K562 (cell line): ENCODE results near the gene ICAM1. TPM values are rescaled to one million over a fixed set of nuclear protein-coding genes. Genes with fewer than 3 reads are reported as not detected.

Experiments used
- BCL6 ChIP-seq: fragments of 250-450 bp; sonication (Bioruptor Pico); IDR thresholded peaks from 2 replicates; pipeline ENCODE4 v1.4.0; 2020
- CEBPG ChIP-seq, 3 experiments: fragments of 200-800 bp in 1 of 3; sonication (Bioruptor generic) in 1 of 3; sonication (generic) in 1 of 3; formaldehyde crosslinking in 1 of 3; IDR thresholded peaks in 2 of 3; conservative IDR thresholded peaks in 1 of 3; 2 replicates each; pipeline versions ENCODE4 v1.6.1 to v1.8.0; 2016 to 2022; ENCODE audit warnings: missing compliant biosample characterization in 2 of 3, missing genetic modification characterization in 2 of 3, mild to moderate bottlenecking in 1 of 3, missing genetic modification reagents in 1 of 3
- DPF2 ChIP-seq: fragments of 450-650 bp; IDR thresholded peaks from 2 replicates; pipeline ENCODE4 v1.6.1; 2016
- EGR1 ChIP-seq: fragments of 450-650 bp; conservative IDR thresholded peaks from 2 replicates; pipeline ENCODE4 v1.6.1; 2017; ENCODE audit warnings: mild to moderate bottlenecking
- ETV5 ChIP-seq: sonication (generic); formaldehyde crosslinking; IDR thresholded peaks from 2 replicates; pipeline ENCODE4 v1.4.0; 2020; ENCODE audit warnings: low read depth, mild to moderate bottlenecking, missing genetic modification reagents
- HEY1 ChIP-seq: fragments of 250-450 bp; sonication (Bioruptor Pico); IDR thresholded peaks from 2 replicates; pipeline ENCODE4 v1.5.0; 2020; ENCODE audit warnings: mild to moderate bottlenecking, moderate library complexity, borderline replicate concordance
- KAT2B ChIP-seq: IDR thresholded peaks from one replicate; pipeline ENCODE4 v1.6.1; 2012; ENCODE audit warnings: low read depth, mild to moderate bottlenecking, control low read depth, inconsistent platforms, low read length, moderate library complexity
- KAT7 ChIP-seq: sonication (generic); formaldehyde crosslinking; IDR thresholded peaks from 2 replicates; pipeline ENCODE4 v1.8.0; 2022; ENCODE audit warnings: missing genetic modification reagents, mild to moderate bottlenecking, borderline replicate concordance
- KDM4B ChIP-seq, 2 experiments: fragments of 450-650 bp in 1 of 2; sonication (generic) in 1 of 2; IDR thresholded peaks; 2 replicates each; pipeline ENCODE4 v1.6.1; 2016 to 2017; ENCODE audit warnings: borderline replicate concordance in 2 of 2, antibody characterized with exemption in 1 of 2, low read depth in 1 of 2, mild to moderate bottlenecking in 1 of 2
- MCM2 ChIP-seq: fragments of 450-650 bp; IDR thresholded peaks from 2 replicates; pipeline ENCODE4 v1.6.1; 2017; ENCODE audit warnings: low read depth, mild to moderate bottlenecking
- MEF2D ChIP-seq: conservative IDR thresholded peaks from 2 replicates; pipeline ENCODE4 v1.6.1; 2016; ENCODE audit warnings: low read depth, missing genetic modification characterization, missing compliant biosample characterization
- POLR2A ChIP-seq: fragments of 450-650 bp; conservative IDR thresholded peaks from 2 replicates; pipeline ENCODE4 v1.6.1; 2016
- POLR2B ChIP-seq: fragments of 450-650 bp; IDR thresholded peaks from 2 replicates; pipeline ENCODE4 v1.6.1; 2018; ENCODE audit warnings: low read depth; ENCODE audit not compliant: partially characterized antibody
- SMAD2 ChIP-seq: fragments of 150-350 bp; IDR thresholded peaks from 2 replicates; pipeline ENCODE4 v1.6.1; 2014; ENCODE audit warnings: low read depth, mild to moderate bottlenecking, low read length
- XRCC3 ChIP-seq: fragments of 450-650 bp; IDR thresholded peaks from 2 replicates; pipeline ENCODE4 v1.6.1; 2017; ENCODE audit warnings: mild to moderate bottlenecking, moderate library complexity
- ZNF696 ChIP-seq: fragments of 250-450 bp; sonication (Bioruptor Pico); conservative IDR thresholded peaks from 2 replicates; pipeline ENCODE4 v1.4.0; 2020; ENCODE audit warnings: mild to moderate bottlenecking, moderate library complexity
- ZNF699 ChIP-seq: fragments of 250-450 bp; sonication (Bioruptor Pico); IDR thresholded peaks from 2 replicates; pipeline ENCODE4 v1.8.0; 2021; ENCODE audit warnings: mild to moderate bottlenecking, moderate library complexity; ENCODE audit not compliant: insufficient replicate concordance
- polyA plus RNA-seq, 8 experiments: library from polyadenylated mRNA; depleted of rRNA in 4 of 8; stranded (reverse) in 5 of 8; unstranded in 3 of 8; fragments of >200 nt; fragmentation: Nextera tagmentation in 2 of 8; fragmentation: Illumina TruSeq in 1 of 8; extraction: Ambion mirVana in 2 of 8; extraction: Trizol in 1 of 8; gene quantifications; 2 replicates each; pipeline versions ENCODE4 v1.2.1 to v1.2.3, GENCODE V29; 2011 to 2014; ENCODE audit warnings: inconsistent platforms in 1 of 8, missing spikeins in 1 of 8
- total RNA-seq, 7 experiments: library from RNA; depleted of rRNA in 6 of 7; stranded (reverse); fragments of >200 nt in 6 of 7; fragmentation: Illumina TruSeq in 2 of 7; extraction: Trizol in 2 of 7; gene quantifications; 2 replicates each; pipeline versions ENCODE4 v1.2.1 to v1.2.3, GENCODE V29; 2011 to 2021; ENCODE audit warnings: low replicate concordance in 1 of 7
- TF ChIP-seq, protein P1 (sequence below): fragments of 250-450 bp; sonication (Bioruptor Pico); IDR thresholded peaks from 2 replicates; pipeline ENCODE4 v1.8.0; 2022; ENCODE audit warnings: inconsistent platforms
- TF ChIP-seq, protein P2 (sequence below), 2 experiments: fragments of 250-450 bp in 1 of 2; fragments of 450-650 bp in 1 of 2; sonication (Bioruptor Pico) in 1 of 2; IDR thresholded peaks; 2 replicates each; pipeline versions ENCODE4 v1.6.1 to v1.8.0; 2016 to 2021; ENCODE audit warnings: mild to moderate bottlenecking in 2 of 2, moderate library complexity in 2 of 2, missing compliant biosample characterization in 1 of 2, missing genetic modification characterization in 1 of 2
- TF ChIP-seq, protein P3 (sequence below): fragments of 200-800 bp; sonication (Bioruptor generic); IDR thresholded peaks from 2 replicates; pipeline ENCODE4 v1.6.1; 2017; ENCODE audit warnings: missing genetic modification characterization, missing compliant biosample characterization
- TF ChIP-seq, protein P4 (sequence below): sonication (generic); formaldehyde crosslinking; IDR thresholded peaks from 2 replicates; pipeline ENCODE4 v1.8.0; 2022; ENCODE audit warnings: missing genetic modification reagents, mild to moderate bottlenecking, moderate library complexity, borderline replicate concordance
- TF ChIP-seq, protein P5 (sequence below): fragments of 200-800 bp; sonication (Bioruptor generic); IDR thresholded peaks from 2 replicates; pipeline ENCODE4 v1.6.1; 2017; ENCODE audit warnings: missing genetic modification characterization, missing compliant biosample characterization

Gene ICAM1
- total and polyA plus RNA-seq, 9 of the 15 experiments (the other 6 are each of a cell fraction or from before 2014, with no cell fraction given), result 2.3 to 24.4 (median 13.4) TPM

DNA sequence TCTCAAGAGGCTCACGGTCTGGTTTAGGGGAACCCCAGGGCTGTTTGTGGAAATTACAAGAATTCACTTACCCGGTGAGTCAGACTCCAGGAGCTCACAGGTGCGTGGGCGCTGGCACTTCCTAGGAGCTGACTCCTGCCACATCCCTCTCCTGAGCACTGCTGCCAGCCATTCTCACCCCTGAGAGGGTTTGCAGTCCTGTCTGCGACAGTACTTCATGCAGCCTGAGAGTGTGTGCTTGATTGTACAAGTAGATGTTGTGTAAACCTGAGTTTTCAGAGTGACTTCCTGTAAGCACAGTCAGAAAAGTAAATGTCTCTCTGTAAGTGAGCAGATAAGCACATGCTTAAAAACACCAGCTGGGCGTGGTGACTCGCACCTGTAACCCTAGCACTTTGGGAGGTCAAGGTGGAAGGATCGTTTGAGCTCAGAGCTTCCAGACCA is 10.8 kb upstream of the ICAM1 start (continued):
- TF ChIP-seq, protein P1, sequence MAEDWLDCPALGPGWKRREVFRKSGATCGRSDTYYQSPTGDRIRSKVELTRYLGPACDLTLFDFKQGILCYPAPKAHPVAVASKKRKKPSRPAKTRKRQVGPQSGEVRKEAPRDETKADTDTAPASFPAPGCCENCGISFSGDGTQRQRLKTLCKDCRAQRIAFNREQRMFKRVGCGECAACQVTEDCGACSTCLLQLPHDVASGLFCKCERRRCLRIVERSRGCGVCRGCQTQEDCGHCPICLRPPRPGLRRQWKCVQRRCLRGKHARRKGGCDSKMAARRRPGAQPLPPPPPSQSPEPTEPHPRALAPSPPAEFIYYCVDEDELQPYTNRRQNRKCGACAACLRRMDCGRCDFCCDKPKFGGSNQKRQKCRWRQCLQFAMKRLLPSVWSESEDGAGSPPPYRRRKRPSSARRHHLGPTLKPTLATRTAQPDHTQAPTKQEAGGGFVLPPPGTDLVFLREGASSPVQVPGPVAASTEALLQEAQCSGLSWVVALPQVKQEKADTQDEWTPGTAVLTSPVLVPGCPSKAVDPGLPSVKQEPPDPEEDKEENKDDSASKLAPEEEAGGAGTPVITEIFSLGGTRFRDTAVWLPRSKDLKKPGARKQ, result no peak
- TF ChIP-seq KDM4B (IDR thresholded peaks at IDR 0.05; ENCODE audit: borderline replicate concordance in 2 of 2, low read depth in 1 of 2), result no peak
- TF ChIP-seq EGR1, result peak; percentile 43; the same call in 1 of the 2 replicates
- no peak for TF ChIP-seq XRCC3
- TF ChIP-seq SMAD2, result no peak
- TF ChIP-seq, protein P2, sequence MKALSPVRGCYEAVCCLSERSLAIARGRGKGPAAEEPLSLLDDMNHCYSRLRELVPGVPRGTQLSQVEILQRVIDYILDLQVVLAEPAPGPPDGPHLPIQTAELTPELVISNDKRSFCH (CRISPR knock-in tag; IDR thresholded peaks at IDR 0.05), result no peak
- TF ChIP-seq, protein P2 (tag; IDR thresholded peaks at IDR 0.05), result no peak
- TF ChIP-seq, protein P3, sequence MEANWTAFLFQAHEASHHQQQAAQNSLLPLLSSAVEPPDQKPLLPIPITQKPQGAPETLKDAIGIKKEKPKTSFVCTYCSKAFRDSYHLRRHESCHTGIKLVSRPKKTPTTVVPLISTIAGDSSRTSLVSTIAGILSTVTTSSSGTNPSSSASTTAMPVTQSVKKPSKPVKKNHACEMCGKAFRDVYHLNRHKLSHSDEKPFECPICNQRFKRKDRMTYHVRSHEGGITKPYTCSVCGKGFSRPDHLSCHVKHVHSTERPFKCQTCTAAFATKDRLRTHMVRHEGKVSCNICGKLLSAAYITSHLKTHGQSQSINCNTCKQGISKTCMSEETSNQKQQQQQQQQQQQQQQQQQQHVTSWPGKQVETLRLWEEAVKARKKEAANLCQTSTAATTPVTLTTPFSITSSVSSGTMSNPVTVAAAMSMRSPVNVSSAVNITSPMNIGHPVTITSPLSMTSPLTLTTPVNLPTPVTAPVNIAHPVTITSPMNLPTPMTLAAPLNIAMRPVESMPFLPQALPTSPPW, result no peak
- TF ChIP-seq, protein P4, sequence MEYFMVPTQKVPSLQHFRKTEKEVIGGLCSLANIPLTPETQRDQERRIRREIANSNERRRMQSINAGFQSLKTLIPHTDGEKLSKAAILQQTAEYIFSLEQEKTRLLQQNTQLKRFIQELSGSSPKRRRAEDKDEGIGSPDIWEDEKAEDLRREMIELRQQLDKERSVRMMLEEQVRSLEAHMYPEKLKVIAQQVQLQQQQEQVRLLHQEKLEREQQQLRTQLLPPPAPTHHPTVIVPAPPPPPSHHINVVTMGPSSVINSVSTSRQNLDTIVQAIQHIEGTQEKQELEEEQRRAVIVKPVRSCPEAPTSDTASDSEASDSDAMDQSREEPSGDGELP (CRISPR knock-in tag), result peak; percentile 26; the same call in 1 of the 2 replicates
- TF ChIP-seq, protein P5, sequence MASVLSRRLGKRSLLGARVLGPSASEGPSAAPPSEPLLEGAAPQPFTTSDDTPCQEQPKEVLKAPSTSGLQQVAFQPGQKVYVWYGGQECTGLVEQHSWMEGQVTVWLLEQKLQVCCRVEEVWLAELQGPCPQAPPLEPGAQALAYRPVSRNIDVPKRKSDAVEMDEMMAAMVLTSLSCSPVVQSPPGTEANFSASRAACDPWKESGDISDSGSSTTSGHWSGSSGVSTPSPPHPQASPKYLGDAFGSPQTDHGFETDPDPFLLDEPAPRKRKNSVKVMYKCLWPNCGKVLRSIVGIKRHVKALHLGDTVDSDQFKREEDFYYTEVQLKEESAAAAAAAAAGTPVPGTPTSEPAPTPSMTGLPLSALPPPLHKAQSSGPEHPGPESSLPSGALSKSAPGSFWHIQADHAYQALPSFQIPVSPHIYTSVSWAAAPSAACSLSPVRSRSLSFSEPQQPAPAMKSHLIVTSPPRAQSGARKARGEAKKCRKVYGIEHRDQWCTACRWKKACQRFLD (CRISPR knock-in tag), result no peak
- peak; percentile 48 for TF ChIP-seq POLR2B
- TF ChIP-seq CEBPG (CRISPR knock-in tag; IDR thresholded peaks at IDR 0.05), result no peak
- TF ChIP-seq CEBPG (tag; conservative IDR thresholded peaks at IDR 0.05 in 1 of 2, IDR thresholded peaks at IDR 0.05 in 1 of 2), result no peak
- no peak for TF ChIP-seq ZNF699 (CRISPR knock-in tag)
- TF ChIP-seq BCL6, result no peak
- no peak for TF ChIP-seq KAT2B
- TF ChIP-seq MCM2, result no peak
- no peak for TF ChIP-seq ETV5 (CRISPR knock-in tag)
- TF ChIP-seq POLR2A, result peak; percentile 67; the same call in 1 of the 2 replicates
- no peak for TF ChIP-seq HEY1 (CRISPR knock-in tag)
- no peak for TF ChIP-seq MEF2D
- no peak for TF ChIP-seq KAT7
- no peak for TF ChIP-seq DPF2
- TF ChIP-seq ZNF696, result no peak
